Smooth muscle cell (in vitro differentiated cells): Measurements from ENCODE around the gene SRI. TPM values are rescaled to one million over a fixed set of nuclear protein-coding genes. Genes with fewer than 3 reads are reported as not detected.

Experiments used
- DNase-seq: peaks from one replicate; lab custom pipeline; 2025; ENCODE audit not compliant: unreplicated experiment; lab: John Stamatoyannopoulos, UW
- H2AFZ ChIP-seq: fragments of 200-600 bp; sonication (generic); 2 replicates; pipeline ENCODE4 v1.6.0; 2016; ENCODE audit warnings: antibody characterized with exemption, low read depth, mild to moderate bottlenecking
- H3F3A ChIP-seq: fragments of 200-600 bp; sonication (generic); 2 replicates; pipeline ENCODE4 v1.6.0; 2017; ENCODE audit warnings: antibody characterized with exemption, low read depth
- H3K27ac ChIP-seq: fragments of 200-600 bp; sonication (generic); 2 replicates; pipeline ENCODE4 v1.5.1; 2016; ENCODE audit warnings: low read depth, mild to moderate bottlenecking
- H3K27me3 ChIP-seq: fragments of 200-600 bp; sonication (generic); 2 replicates; pipeline ENCODE4 v1.6.1; 2016; ENCODE audit warnings: low read depth, mild to moderate bottlenecking
- H3K36me3 ChIP-seq: fragments of 200-600 bp; sonication (generic); 2 replicates; pipeline ENCODE4 v1.5.1; 2016; ENCODE audit warnings: low read depth
- H3K4me1 ChIP-seq: fragments of 200-600 bp; sonication (generic); 2 replicates; pipeline ENCODE4 v1.5.1; 2016; ENCODE audit warnings: low read depth
- H3K4me2 ChIP-seq: fragments of 200-600 bp; sonication (generic); 2 replicates; pipeline ENCODE4 v1.6.0; 2016; ENCODE audit warnings: mild to moderate bottlenecking
- H3K4me3 ChIP-seq: fragments of 200-600 bp; sonication (generic); 2 replicates; pipeline ENCODE4 v1.5.1; 2016; ENCODE audit warnings: mild to moderate bottlenecking
- H3K79me2 ChIP-seq: fragments of 200-600 bp; sonication (generic); 2 replicates; pipeline ENCODE4 v1.6.0; 2016; ENCODE audit warnings: low read depth, mild to moderate bottlenecking
- H3K9ac ChIP-seq: fragments of 200-600 bp; sonication (generic); 2 replicates; pipeline ENCODE4 v1.6.0; 2016; ENCODE audit warnings: low read depth
- H3K9me3 ChIP-seq: fragments of 200-600 bp; sonication (generic); replicated peaks from 2 replicates; pipeline ENCODE4 v1.5.1; 2016; ENCODE audit warnings: low read depth
- H4K20me1 ChIP-seq: fragments of 200-600 bp; sonication (generic); 2 replicates; pipeline ENCODE4 v1.6.0; 2016; ENCODE audit warnings: low read depth
- CTCF ChIP-seq: fragments of 200-600 bp; sonication (generic); IDR thresholded peaks from 2 replicates; pipeline ENCODE4 v1.5.1; 2017; ENCODE audit warnings: borderline replicate concordance, mild to moderate bottlenecking, antibody characterized with exemption; ENCODE audit not compliant: insufficient read depth, poor library complexity, severe bottlenecking
- WGBS: methylation state at CpG from one replicate; pipeline ENCODE4 v1.1.7; 2016; ENCODE audit warnings: low lambda C conversion rate; 5-methylcytosine and 5-hydroxymethylcytosine counted together
- polyA plus RNA-seq: library from polyadenylated mRNA; unstranded; fragments of >200 nt; fragmentation: Nextera tagmentation; extraction: Ambion mirVana; gene quantifications from 2 replicates; pipeline ENCODE4 v1.2.1, GENCODE V29; 2016
- total RNA-seq: library from RNA; depleted of rRNA; stranded (reverse); fragments of >200 nt; gene quantifications from 2 replicates; pipeline ENCODE4 v1.2.3, GENCODE V29; 2014

SRI gene
- total and polyA plus RNA-seq, 2 experiments from 2014 or later: 75.2 to 175 TPM

GRCh38 chr7:88223265-88223664 lies 3.4 kb upstream of the SRI start:
- no peaks in the 10 kb centered on the region for H3F3A ChIP-seq
- H3K4me1 ChIP-seq: peaks cover 8% of the 10 kb centered on the region
- peaks cover 14% of the 10 kb centered on the region for H3K79me2 ChIP-seq
- no peak overlapping the region for H2AFZ ChIP-seq
- no peak for TF ChIP-seq CTCF
- no peak overlapping the region for H3K4me3 ChIP-seq
- H3K27me3 ChIP-seq: no peaks in the 10 kb centered on the region
- no peak overlapping the region for H3K9ac ChIP-seq
- no peaks in the 10 kb centered on the region for H3K9me3 ChIP-seq
- DNase-seq: no peak
- H3K36me3 ChIP-seq: no peaks in the 10 kb centered on the region
- peaks cover 2% of the 10 kb centered on the region for H4K20me1 ChIP-seq
- H3K4me2 ChIP-seq: no peak overlapping the region
- WGBS: 94% methylated on average over 2 of the region's 2 CpGs
- no peak overlapping the region for H3K27ac ChIP-seq

GRCh38 chr7:88218836-88219605 lies 817 bp downstream of the SRI start:
- H3K36me3 ChIP-seq: peaks cover 5% of the 10 kb centered on the region
- H3K79me2 ChIP-seq: peaks cover 41% of the 10 kb centered on the region
- no peaks in the 10 kb centered on the region for H3K27me3 ChIP-seq
- peaks cover 14% of the 10 kb centered on the region for H3K4me1 ChIP-seq
- no peaks in the 10 kb centered on the region for H3K9me3 ChIP-seq
- H3F3A ChIP-seq: no peaks in the 10 kb centered on the region
- no peak for DNase-seq
- WGBS: 4% methylated on average over 27 of the region's 27 CpGs
- no peak overlapping the region for H3K27ac ChIP-seq
- peaks cover 27% of the 10 kb centered on the region for H4K20me1 ChIP-seq
- H3K9ac ChIP-seq: peak overlapping the region; percentile 99
- H2AFZ ChIP-seq: peak overlapping the region; percentile 84
- peak overlapping the region; percentile 87 for H3K4me2 ChIP-seq
- H3K4me3 ChIP-seq: peak overlapping the region; percentile 97
- TF ChIP-seq CTCF: no peak

GRCh38 chr7:88218429-88218745 lies 1.5 kb downstream of the SRI start:
- Histone ChIP-seq H3K36me3 (peaks cover 5% of the 10 kb centered on the region), H3K79me2 (peaks cover 41% of the 10 kb centered on the region), H3K4me3 (peak overlapping the region; percentile 97), H3F3A (no peaks in the 10 kb centered on the region), H3K4me1 (peaks cover 14% of the 10 kb centered on the region), H3K9ac (peak overlapping the region; percentile 99), H2AFZ (peak overlapping the region; percentile 84), H3K9me3 (no peaks in the 10 kb centered on the region), H3K27me3 (no peaks in the 10 kb centered on the region), H3K27ac (no peak overlapping the region), H3K4me2 (peak overlapping the region; percentile 87), H4K20me1 (peaks cover 28% of the 10 kb centered on the region)
- TF ChIP-seq CTCF: no peak
- no peak for DNase-seq
- WGBS: 81% methylated on average over 5 of the region's 5 CpGs
